Esophagus muscularis mucosa (tissue), 4 donors: ENCODE results near the gene WDR4. TPM values are rescaled to one million over a fixed set of nuclear protein-coding genes. Genes with fewer than 3 reads are reported as not detected.

Source experiments
- DNase-seq: peaks from one replicate; pipeline ENCODE4 v3.0.0-alpha.2; 2017; ENCODE audit errors: extremely low spot score
- H3K27ac ChIP-seq, 4 donors: fragments of 200-600 bp; sonication (generic); replicated peaks in 1 of 4; 1 replicate in 3 of 4; 2 replicates in 1 of 4; pipeline ENCODE4 v1.5.1; 2016 to 2019; ENCODE audit warnings: mild to moderate bottlenecking in 1 of 4
- H3K27me3 ChIP-seq, 4 donors: fragments of 200-600 bp; sonication (generic); one replicate each; pipeline versions ENCODE4 v1.5.1 to v1.6.0; 2016 to 2019
- H3K36me3 ChIP-seq, 4 donors: fragments of 200-600 bp; sonication (generic); one replicate each; pipeline ENCODE4 v1.5.1; 2016 to 2019
- H3K4me1 ChIP-seq, 4 donors: fragments of 200-600 bp; sonication (generic); one replicate each; pipeline ENCODE4 v1.5.1; 2016 to 2019
- H3K4me3 ChIP-seq, 4 donors: fragments of 200-600 bp; sonication (generic); 1 replicate in 2 of 4; 2 replicates in 2 of 4; pipeline ENCODE4 v1.5.1; 2016 to 2019; ENCODE audit warnings: mild to moderate bottlenecking in 4 of 4, moderate library complexity in 1 of 4
- H3K9me3 ChIP-seq, 4 donors: fragments of 200-600 bp; sonication (generic); 1 replicate in 3 of 4; 2 replicates in 1 of 4; pipeline ENCODE4 v1.5.1; 2016 to 2019
- EP300 ChIP-seq: sonication (generic); formaldehyde crosslinking; IDR thresholded peaks from one replicate; pipeline ENCODE4 v1.6.1; 2017; ENCODE audit warnings: antibody characterized with exemption
- POLR2A ChIP-seq: fragments of 450-650 bp; IDR thresholded peaks from one replicate; pipeline ENCODE4 v1.6.1; 2017; ENCODE audit warnings: antibody characterized with exemption, moderate library complexity, mild to moderate bottlenecking, low read depth
- POLR2AphosphoS5 ChIP-seq, 2 donors: sonication (generic); formaldehyde crosslinking; IDR thresholded peaks; one replicate each; pipeline ENCODE4 v1.6.1; 2017; ENCODE audit warnings: antibody characterized with exemption in 2 of 2
- WGBS: methylation state at CpG from one replicate; pipeline ENCODE4 v1.1.5; 2018; 5-methylcytosine and 5-hydroxymethylcytosine counted together
- intact Hi-C: fragments of 100-400 bp; cut with DNase I; formaldehyde crosslinking; loops from one replicate; pipeline ENCODE4 v1.15.1; 2023
- total RNA-seq, 4 donors: library from RNA; depleted of rRNA; stranded (reverse); fragments of >200 nt; gene quantifications; one replicate each; pipeline versions ENCODE4 v1.1.0 to v1.2.1, GENCODE V29; 2016
- TF ChIP-seq, protein P1 (sequence below), 3 experiments: fragments of 200-600 bp in 2 of 3; fragments of 450-650 bp in 1 of 3; sonication (generic) in 2 of 3; IDR thresholded peaks; one replicate each; pipeline ENCODE4 v1.5.1; 2017 to 2019; ENCODE audit warnings: antibody characterized with exemption in 3 of 3, mild to moderate bottlenecking in 2 of 3, moderate library complexity in 1 of 3

WDR4 gene
- total RNA-seq, 4 donors from 2014 or later, result 5.8 to 10.1 (median 7.0) TPM

DNA sequence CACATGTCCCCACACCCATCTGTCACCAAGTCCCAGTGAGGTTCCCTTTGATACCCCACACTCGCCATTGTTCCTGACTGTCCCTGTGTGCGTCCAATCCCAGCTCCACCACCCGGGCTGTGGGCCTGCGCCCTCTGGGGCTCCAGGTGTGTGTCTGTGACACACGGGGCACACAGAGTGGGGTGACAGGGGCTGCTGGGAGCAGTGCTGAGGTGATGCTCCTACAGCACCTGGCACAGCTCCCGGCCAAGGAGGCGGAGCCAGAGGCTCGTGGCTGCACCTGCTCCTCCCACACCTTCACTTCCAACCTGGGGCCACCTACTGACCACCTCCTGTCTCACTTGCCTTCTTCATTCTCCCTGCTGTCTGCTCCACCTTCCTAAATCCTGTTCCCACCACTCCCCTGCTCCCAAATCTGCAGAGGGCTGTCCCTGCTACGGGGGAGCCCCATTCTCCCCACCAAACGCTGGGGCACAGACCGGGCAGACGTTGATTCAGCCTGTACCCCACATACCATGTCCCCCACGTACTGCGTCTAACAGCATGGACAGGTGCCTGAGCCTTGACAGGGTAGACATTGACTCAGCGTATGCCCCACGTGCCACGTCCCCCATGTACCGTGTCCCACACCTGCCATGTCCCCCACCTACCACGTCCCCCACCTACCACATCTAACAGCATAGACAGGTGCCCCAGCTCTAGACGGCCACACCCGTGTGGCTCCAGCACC lies 16.4 kb downstream of the WDR4 start:
- intact Hi-C loops, result no loop called here
- H3K36me3 ChIP-seq, result peaks cover 37 to 91% (median 73%) of the 10 kb centered on the region in 4 donors
- peaks cover 0 to 5% (median 0%) of the 10 kb centered on the region in 4 donors for H3K4me1 ChIP-seq
- no peak for DNase-seq
- no peak overlapping the region for H3K4me3 ChIP-seq
- TF ChIP-seq POLR2A (no peak), POLR2AphosphoS5 (IDR thresholded peaks at IDR 0.05) (no peak), EP300 (no peak)
- TF ChIP-seq, protein P1, sequence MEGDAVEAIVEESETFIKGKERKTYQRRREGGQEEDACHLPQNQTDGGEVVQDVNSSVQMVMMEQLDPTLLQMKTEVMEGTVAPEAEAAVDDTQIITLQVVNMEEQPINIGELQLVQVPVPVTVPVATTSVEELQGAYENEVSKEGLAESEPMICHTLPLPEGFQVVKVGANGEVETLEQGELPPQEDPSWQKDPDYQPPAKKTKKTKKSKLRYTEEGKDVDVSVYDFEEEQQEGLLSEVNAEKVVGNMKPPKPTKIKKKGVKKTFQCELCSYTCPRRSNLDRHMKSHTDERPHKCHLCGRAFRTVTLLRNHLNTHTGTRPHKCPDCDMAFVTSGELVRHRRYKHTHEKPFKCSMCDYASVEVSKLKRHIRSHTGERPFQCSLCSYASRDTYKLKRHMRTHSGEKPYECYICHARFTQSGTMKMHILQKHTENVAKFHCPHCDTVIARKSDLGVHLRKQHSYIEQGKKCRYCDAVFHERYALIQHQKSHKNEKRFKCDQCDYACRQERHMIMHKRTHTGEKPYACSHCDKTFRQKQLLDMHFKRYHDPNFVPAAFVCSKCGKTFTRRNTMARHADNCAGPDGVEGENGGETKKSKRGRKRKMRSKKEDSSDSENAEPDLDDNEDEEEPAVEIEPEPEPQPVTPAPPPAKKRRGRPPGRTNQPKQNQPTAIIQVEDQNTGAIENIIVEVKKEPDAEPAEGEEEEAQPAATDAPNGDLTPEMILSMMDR (IDR thresholded peaks at IDR 0.05), result no peak
- H3K27ac ChIP-seq, result no peak overlapping the region
- WGBS, result 89% methylated on average over 18 of the region's 21 CpGs
- no peaks in the 10 kb centered on the region for H3K9me3 ChIP-seq
- no peaks in the 10 kb centered on the region for H3K27me3 ChIP-seq

DNA sequence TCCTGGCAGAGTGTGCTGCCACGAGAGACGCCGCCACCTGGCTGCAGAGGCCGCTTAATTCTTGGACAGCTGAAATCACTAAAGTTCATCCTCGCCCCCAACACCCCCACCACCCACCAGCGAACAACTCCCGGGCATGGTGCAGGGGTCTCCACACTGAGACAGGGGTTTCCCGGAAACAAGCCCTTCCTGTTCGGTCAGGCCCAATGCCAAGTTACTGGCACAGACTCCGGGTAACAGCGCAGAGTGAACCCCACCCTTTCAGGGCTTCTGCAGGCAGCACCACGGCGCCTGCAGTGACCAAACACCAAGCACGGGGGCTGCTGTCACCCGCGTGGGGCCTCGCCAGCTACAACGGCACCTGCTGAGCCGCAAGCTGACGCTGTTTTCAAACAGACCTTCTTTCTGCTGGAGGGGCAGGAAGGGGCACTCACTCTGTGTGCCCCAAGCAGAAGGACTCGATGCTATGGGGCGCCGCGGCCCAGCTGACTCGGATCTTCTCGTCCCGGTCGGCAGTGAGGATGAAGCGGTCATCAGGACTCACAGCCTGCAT lies 17.4 kb downstream of the WDR4 start:
- Histone ChIP-seq H3K36me3 (peaks cover 37 to 93% (median 76%) of the 10 kb centered on the region in 4 donors), H3K4me3 (no peak overlapping the region), H3K9me3 (no peaks in the 10 kb centered on the region), H3K27me3 (no peaks in the 10 kb centered on the region), H3K27ac (no peak overlapping the region), H3K4me1 (peaks cover 0 to 5% (median 0%) of the 10 kb centered on the region in 4 donors)
- DNase-seq, result no peak
- TF ChIP-seq POLR2AphosphoS5 (IDR thresholded peaks at IDR 0.05) (no peak), EP300 (no peak), POLR2A (no peak)
- TF ChIP-seq, protein P1 (IDR thresholded peaks at IDR 0.05), result no peak
- WGBS, result 88% methylated on average over 25 of the region's 29 CpGs
- intact Hi-C loops, result no loop called here

DNA sequence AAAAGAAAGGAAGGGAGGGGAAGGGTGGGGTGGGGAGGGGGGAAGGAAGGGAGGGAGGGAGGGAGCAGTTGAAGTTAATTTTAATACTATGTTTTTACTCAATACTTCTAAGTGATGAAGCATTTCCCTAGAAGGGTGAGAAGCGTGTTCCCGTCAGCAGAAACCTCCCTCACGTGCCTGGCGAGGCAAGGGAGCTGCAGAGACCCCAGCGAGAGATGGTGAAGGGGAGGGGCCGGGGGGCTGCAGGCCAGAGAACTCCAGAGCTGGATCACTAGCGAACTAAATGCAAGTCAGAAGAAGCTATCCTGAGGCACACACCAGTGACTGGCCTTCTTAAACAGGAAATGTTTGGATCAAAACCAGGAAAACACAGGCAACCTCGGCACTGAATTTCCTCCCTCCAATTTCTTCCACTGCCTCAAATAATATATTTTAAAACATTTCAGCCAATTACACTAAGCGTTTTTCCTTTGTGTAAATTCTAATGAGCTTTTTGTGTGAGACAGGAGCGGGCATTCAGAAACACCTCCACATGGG lies 18.0 kb downstream of the WDR4 start:
- 80% methylated on average over 10 of the region's 10 CpGs for WGBS
- peaks cover 38 to 96% (median 80%) of the 10 kb centered on the region in 4 donors for H3K36me3 ChIP-seq

DNA sequence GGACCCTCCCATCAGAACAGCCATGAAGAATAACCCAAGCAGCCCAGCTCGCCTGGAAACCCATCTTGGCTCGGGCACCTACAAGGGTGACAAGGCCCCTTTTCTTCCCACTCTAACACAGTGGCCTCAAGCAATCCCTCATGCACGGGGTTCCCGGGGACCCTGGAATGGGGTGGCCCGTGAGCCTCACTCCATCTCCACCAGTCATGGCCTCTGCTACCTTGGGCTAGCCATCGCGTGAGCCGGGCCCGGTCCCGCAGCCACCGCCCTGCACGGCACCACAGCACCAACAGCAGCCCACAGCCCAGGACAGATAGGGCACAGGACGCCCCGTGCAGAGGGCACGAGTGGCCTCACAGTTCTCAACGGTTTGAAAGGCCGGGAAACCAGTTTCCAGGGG lies 19.0 kb downstream of the WDR4 start:
- no peak for TF ChIP-seq POLR2A
- TF ChIP-seq, protein P1 (IDR thresholded peaks at IDR 0.05), result no peak
- TF ChIP-seq EP300, result no peak
- no peak for TF ChIP-seq POLR2AphosphoS5 (IDR thresholded peaks at IDR 0.05)
- Histone ChIP-seq H3K4me3 (no peak overlapping the region), H3K27ac (no peak overlapping the region), H3K9me3 (no peaks in the 10 kb centered on the region), H3K27me3 (no peaks in the 10 kb centered on the region), H3K36me3 (peaks cover 48 to 96% (median 88%) of the 10 kb centered on the region in 4 donors), H3K4me1 (peaks cover 0 to 5% (median 0%) of the 10 kb centered on the region in 4 donors)
- DNase-seq, result no peak
- WGBS, result no CpG with 5 or more reads among the region's 17 CpGs
- intact Hi-C loops, result no loop called here

More for the DNA sequence above, 18.0 kb downstream of the WDR4 start:
- no peak for DNase-seq
- Histone ChIP-seq H3K27me3 (no peaks in the 10 kb centered on the region), H3K4me1 (peaks cover 0 to 5% (median 0%) of the 10 kb centered on the region in 4 donors), H3K9me3 (no peaks in the 10 kb centered on the region), H3K4me3 (no peak overlapping the region), H3K27ac (no peak overlapping the region)
- TF ChIP-seq POLR2AphosphoS5 (IDR thresholded peaks at IDR 0.05), result no peak
- TF ChIP-seq POLR2A, result no peak
- no peak for TF ChIP-seq EP300
- TF ChIP-seq, protein P1 (IDR thresholded peaks at IDR 0.05), result no peak
- intact Hi-C loops, result no loop called here
